SW480 (cell line): ENCODE measurements around the gene SPO11.
"Not testable (repeated sequence)": the region's sequence is repeated elsewhere in the genome, so short reads cannot be mapped to it uniquely, and the experiment has no call there.

Source experiments
- DNase-seq: peaks from one replicate; pipeline ENCODE4 v3.0.0-alpha.2; 2016; ENCODE audit warnings: low spot score

SPO11 gene

DNA sequence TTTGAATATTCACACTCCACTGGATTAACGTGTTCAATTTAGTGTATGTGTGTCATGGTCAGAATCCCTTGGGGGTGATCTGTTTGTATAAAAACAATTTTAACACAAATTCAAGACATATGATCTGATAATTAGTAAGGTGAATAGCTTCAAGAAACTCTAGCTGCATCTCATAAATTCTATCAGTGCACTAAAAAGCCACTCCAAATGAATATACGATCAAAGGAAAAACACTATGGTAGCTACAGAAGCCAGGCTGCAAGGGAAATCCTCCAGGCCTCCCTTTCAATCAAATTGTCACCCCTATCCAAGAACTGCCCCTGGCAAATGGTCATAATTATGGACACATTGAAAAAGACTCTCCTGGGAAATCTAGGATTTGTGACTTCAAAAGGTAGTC lies 12.1 kb downstream of the SPO11 start:
- no peak for DNase-seq

DNA sequence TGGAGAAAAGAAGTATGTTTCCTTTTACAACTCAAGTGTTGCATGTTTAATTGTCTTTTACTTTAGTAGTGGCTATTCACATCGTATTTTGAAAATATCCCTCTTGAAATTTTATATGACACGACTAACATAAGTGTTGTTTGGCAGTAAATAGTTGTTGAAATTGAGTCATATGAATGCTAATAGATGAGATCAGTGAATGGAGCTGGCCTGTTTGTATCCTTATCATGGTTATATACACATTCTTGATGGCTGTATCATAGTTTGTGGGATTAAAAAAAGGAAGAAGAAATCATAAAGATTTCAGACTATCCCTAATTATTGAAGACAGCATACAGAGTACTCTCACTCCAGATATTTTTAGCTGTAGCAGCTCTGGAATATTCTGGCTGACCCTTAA lies 13.2 kb downstream of the SPO11 start:
- peak; percentile 20 for DNase-seq

DNA sequence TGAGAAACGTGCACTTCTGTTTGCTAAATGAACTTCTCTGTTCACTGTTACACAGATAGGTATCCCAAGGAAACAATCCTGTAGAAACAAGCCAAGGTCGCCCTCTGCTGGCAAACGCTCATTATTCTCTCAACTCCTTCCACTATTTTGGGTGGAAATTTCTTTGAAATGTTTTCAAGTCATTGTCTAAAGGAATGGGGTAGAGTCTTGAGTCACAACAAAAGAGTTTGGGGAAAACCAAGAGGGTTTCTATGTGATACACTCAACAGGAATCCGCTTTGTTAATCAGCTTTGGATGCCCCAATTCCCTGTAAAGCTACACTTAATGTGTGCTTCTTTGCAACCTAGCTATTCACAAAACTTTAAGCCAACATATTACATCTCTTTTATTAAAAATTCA lies 16.9 kb downstream of the SPO11 start:
- DNase-seq: peak; percentile 74

DNA sequence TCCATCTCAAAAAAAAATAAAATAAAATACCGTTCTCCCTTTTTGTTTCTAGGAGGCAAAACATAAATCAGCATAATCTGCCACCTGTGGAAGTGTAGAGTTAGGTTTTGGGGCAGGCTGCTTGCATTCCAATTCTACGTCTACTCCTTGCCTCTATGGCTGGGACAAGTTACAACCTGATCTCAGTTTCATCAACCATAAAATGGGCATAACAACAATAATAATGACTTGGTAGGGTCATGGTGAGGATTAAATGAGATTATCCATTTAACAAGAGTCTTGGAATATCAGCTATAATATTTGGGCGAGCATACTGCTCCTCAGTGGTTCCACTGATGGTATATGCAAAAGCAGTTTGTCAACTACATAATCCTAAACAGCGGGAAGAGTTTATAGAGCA lies 17.8 kb downstream of the SPO11 start:
- no peak for DNase-seq

DNA sequence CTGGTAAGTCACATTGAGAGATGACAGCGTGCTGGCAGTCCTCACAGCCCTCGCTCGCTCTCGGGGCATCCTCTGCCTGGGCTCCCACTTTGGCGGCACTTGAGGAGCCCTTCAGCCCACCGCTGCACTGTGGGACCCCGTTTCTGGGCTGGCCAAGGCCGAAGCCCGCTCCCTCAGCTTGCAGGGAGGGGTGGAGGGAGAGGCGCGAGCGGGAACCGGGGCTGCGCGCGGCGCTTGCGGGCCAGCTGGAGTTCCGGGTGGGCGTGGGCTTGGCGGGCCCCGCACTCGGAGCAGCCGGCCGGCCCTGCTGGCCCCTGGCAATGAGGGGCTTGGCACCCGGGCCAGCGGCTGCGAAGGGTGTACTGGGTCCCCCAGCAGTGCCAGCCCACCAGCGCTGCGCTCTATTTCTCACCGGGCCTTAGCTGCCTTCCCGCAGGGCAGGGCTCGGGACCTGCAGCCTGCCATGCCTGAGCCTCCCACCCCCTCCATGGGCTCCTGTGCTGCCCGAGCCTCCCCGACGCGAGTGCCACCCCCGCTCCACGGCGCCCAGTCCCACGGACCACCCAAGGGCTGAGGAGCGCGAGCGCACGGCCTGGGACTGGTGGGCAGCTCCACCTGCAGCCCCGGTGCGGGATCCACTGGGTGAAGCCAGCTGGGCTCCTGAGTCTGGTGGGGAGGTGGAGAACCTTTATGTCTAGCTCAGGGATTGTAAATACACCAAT lies 18.8 kb downstream of the SPO11 start:
- not testable (repeated sequence) for DNase-seq

DNA sequence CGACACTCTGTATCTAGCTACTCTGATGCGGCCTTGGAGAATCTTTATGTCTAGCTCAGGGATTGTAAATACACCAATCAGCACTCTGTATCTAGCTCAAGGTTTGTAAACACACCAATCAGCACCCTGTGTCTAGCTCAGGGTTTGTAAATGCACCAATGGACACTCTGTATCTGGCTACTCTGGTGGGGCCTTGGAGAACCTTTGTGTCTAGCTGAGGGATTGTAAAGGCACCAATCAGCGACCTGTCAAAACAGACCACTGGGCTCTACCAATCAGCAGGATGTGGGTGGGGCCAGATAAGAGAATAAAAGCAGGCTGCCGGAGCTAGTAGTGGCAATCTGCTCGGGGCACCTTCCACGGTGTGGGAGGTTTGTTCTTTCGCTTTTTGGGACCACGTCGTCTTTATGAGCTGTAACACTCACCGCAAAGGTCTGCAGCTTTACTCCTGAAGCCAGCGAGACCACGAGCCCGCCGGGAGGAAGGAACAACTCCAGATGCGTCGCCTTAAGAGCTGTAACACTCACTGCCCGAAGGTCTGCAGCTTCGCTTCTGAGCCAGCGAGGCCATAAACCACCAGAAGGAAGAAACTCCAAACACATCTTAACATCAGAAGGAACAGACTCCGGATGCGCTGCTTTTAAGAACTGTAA lies 19.4 kb downstream of the SPO11 start:
- DNase-seq: not testable (repeated sequence)

DNA sequence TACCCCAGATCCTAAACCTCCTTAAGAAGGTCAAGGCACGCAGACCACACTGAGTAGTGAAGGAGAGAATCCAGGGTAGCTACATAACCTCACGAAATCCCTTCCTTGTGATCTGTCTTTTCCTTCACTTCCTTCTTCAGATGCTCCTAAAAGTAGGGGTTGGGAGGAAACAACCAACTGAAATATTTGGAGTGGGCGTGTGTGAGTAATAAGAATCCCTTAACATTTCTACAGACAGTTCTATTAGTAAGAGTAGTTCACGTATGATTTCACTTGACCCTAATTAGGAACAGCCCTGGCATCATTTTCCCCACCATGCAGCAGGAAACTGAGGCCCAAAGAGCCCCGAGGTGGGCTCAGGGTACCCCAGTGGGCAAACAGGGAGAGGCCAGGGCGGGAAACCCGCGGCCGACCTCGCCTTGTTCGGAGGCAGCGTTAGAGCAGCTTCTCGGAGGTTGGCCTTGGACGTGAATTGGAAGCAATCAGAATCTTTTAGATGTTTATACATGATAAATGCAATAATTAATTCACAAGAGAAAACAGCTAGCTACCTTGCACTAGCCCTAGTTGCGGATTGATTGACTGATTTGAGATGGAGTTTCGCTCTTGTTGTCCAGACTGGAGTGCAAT lies 20.6 kb downstream of the SPO11 start:
- DNase-seq: peak; percentile 20

DNA sequence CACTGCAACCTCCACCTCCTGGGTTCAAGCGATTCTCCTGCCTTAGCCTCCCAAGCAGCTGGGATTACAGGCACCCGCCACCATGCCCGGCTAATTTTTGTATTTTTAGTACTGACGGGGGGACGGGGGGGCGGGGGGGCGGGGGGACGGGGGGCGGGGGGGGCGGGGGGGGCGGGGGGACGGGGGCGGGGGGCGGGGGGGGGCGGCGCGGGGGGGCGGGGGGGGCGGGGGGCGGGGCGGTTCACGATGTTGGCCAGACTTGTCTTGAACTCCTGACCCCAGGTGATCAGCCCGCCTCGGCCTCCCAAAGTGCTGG lies 21.1 kb downstream of the SPO11 start:
- DNase-seq: not testable (repeated sequence)

DNA sequence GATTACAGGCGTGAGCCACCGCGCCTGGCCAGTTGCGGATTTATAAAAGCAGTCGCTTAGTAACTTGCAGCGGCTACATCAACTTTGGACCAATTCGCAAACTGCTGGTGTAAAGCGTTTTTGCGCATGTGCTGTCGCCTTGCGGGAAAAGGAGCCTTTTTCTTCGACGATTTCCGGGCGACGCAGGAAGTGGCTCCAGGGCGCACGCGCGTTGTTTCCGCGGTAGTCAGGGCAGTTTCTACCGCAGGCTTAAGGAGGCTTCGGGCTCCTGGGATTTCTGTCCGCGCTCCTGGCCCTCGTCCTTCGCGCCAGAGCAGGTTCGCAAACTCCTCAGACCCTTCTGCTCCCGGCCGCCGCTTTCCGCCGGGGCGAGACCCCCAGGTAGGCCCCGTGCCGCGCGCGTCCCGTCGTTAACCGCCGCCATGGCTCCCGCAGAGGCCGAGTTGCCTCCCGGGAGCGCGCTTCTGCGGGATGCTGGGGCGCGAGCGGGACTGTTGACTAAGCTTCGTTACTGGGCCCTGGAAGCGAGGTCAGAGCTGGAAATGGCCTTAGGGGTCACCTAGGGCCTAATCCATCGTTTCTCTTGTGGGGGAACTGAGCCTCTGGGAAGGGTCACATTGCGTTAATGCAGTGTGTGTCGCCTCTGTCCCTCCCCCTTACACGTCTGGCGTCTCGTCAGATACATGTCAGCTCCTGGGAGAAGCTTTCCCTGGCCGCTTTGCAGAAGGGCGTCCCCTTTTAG lies 21.6 kb downstream of the SPO11 start, which contains the start of gene RAE1:
Gene RAE1, plus strand, starts transcription at position 214 of the 742 bp plus-strand sequence. CDS start 2,784 bp downstream, outside the sequence.
- peak; percentile 97 for DNase-seq

DNA sequence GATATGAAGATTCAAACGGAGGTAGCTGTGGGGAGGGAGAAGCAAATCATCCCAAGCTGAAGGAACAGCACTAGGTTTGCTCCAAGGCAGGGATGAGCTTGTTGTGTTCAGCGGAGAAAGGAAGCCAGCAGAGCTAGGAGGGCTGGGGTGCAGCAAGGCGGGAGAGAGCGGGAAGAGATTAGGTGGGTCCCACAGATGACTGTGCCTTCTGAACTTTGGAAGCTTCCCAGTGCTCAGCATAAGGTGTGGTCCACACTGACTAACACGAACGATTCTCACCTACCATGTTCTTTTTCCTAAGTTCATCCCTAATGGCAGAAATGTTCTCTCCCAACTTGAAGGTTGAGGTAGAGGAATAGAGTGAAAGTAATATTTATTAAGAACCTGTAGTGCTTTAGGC lies 22.7 kb downstream of the SPO11 start:
- DNase-seq: no peak

DNA sequence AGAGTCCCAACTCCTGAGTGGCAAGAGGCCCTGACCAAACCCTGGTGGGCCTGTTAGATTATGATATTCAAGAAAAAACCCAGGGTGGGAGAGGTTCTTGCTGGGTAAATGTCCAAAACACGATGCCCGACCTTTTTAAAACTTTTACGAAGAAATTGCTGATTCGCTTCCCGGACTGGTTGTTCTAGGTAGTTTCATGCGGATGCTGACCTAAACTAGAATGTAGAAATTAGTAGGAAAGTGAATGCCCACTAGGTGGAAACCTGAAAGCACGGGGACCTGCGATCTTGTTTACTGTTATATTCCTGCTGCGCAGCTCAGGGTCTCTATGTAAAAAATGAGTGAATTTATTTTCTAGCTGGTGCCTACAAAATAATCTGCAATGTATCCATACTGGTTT lies 23.7 kb downstream of the SPO11 start:
- DNase-seq: no peak

DNA sequence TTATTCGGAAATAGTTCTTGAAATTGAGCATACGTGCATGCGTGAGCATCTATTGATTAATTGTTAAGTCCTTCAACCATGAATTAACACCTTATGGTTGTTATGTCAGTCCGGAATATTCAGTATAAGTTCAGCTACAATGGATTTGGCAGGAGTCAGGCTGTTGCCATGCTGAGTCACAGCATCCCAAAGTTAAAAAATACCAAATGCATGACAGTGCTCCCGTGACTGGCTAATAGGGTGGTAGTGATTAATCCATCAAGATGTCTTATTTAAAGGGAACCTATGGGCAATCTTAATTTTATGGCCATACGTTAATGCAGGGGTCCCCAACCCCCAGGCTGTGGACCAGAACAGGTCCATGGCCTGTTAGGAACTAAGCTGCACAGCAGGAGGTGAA lies 31.9 kb downstream of the SPO11 start:
- DNase-seq: no peak

DNA sequence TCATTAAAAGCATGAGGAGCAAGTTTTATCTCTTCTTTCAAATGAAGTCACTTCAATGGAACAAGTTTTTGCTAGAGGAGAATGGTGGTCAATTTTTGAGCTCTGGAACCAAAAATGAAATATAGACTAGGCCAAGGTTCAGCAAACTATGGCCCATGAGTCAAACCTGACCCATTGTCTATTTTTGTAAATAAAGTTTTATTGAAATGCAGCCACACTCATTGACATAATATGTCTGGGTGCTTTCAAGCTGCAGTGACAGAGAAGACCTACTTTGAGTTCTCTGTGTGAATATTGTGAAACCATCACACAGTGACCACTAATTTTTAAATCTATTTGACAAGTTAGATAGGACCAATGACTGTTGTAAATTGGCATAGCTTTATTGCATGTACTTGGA lies 34.8 kb downstream of the SPO11 start:
- DNase-seq: no peak

DNA sequence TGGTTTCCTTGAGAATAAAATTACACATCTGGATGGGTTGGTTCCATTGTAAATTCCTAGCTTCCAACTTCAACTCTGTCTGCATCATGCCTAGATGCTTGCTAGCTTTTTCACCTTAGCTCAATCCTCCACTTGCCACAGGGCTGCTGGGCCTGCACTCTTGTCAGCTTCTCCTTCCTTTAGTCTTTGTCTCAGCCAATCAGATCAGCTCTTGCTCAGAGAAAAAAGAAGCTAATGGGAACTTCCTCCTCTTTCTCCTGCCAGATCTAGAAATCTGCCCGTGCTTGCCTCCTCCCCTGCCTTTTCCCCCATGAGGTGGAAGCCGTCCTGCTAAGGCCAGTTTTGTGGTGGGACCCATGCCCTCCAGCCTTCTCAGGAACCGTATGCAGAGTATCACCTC lies 40.0 kb downstream of the SPO11 start:
- no peak for DNase-seq

DNA sequence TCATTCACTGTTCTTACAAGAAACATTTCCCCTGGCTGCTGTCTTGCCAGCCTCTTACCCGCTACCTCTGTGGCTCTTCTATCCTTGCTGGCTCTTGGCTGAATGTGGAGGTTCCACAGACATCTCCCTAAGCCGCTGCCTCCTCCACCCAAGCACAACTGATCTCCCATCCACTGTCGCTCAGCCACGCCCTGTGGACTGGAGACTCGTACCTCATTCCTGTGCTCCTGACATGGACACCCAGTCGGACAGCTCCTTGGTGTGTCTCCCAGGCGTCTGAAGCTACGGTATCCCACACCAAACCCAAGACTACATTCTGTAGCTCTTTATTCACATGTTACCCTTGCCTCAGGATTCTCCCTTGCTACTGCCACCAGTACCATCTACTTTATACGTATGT lies 40.7 kb downstream of the SPO11 start:
- no peak for DNase-seq

DNA sequence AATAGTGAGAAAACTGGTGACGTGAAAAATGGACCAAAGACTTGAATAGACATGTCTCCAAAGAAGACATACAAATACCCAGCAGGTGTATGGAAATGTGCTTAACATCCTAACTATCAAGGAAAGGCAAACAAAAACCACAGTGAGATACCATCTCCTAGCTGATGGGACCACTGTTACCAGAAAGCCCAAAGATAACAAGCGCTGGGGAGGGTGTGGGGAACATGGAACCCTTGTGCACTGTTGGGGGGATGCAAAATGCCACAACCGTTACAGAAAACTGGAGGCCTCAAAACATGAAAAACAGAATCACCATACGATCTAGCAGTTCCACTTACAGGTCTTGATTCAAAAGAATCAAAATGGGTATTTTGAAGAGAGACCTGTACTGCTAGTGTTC lies 41.8 kb downstream of the SPO11 start:
- no peak for DNase-seq

DNA sequence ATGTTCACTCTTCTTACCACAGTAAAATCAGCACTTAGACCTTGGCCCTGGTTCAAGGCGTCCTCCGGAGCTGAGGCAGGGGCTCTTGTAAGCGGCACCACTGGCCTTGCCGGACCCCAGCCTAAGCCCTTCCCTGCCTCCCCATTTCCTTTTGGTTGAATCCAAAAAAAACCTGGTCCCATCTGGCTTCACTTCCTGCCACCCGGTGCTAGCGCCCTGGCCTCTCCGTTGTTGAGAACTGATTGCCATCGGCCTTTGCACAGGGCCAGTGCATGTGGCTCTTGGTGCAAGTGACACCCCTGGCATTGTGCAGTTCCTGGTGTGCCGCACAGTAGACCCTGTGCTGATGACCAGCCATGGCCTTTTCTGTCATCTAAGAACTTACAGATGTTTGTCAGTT lies 42.6 kb downstream of the SPO11 start:
- no peak for DNase-seq

DNA sequence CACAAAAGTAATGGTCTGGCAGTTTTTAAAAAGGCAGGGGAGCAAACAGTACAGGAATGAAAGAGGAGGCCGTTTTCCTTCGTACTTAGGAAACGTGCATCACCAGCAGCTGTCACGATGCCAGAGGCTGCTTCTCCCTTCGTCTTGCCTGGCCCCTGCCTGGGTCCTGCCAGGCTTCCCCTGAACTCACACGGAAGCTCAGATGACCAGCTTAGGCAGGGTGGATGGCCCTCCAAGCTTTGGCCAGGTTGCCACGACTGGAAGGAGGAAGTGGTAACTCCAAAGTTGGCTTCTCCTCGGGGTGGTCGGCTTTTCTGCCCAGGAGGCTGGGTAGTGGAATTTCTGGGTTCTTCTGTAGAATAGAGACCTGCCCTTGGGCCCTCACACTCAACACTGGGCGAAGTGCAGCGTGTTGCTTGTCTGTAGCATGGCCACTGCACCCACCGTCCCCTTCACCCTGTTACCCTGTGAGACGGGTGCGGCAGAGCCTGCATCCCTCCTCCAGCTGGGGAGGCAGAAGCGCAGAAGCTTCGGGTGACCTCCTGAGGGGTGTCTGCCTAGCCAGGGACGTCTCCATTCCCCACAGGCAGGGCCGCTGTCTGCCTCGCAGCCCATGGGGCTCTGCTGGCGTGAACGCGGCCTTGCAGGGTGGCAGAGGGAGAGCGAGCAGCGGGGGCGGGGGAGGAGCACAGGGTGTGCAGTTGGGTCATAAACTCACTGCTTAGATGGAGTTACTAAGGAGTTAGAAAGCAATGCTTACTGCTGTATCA lies 43.2 kb downstream of the SPO11 start:
- DNase-seq: no peak

DNA sequence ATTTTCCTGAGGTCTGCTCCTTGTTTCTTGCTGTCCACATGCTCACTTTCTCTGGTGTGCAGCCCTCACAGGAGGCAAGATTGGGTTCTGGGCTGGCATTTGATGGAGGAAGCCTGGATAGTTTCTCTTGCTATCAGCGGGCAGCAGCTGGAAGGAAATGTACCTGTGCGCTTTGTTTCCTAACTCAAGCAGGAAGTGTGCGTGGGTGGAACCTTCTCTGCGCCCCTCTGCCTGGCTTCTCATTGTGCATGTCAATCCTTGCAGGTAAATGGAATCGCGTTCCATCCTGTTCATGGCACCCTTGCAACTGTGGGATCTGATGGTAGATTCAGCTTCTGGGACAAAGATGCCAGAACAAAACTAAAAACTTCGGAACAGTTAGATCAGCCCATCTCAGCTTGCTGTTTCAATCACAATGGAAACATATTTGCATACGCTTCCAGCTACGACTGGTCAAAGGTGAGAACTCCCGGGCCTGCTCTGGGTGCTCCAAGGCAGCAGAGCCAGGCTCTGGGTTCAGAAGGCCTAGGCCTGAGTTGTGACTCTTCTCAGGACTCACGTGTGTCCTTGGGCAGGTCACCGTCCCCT lies 44.8 kb downstream of the SPO11 start:
- DNase-seq: no peak

DNA sequence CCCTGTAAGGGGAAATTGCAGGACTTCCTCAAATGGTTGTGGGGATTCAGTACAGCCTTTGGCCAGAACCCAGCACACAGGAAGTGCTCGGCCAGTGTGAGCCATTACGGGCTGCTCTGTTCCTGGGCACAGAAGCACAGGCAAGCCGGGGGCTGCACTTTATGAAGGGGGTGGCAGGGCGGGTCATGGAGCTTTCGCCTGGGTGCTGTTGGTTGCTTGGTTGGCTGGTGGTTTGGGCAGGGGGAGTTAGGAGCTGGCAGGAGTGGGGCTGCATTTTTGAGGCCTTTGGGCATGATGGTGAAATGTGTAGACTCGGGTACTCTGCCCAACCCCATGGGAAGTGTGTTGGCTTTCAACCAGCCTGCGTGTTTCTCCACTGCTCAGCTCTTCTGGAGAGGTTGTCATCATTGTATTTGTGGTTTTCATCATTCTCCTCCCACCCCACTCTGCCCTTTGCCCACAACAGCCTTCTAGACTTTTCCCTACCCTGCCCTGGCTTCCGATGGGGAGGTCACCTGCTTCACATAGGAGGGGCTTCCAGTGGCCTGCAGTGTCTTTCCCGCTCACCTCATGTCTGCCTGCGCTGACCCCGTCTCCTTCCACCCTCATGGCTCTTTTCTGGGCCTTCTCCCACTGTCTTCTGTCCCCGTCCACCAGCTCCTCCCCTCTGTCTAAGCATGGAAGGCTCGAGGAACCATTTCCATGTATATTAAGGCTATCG lies 45.5 kb downstream of the SPO11 start:
- no peak for DNase-seq

DNA sequence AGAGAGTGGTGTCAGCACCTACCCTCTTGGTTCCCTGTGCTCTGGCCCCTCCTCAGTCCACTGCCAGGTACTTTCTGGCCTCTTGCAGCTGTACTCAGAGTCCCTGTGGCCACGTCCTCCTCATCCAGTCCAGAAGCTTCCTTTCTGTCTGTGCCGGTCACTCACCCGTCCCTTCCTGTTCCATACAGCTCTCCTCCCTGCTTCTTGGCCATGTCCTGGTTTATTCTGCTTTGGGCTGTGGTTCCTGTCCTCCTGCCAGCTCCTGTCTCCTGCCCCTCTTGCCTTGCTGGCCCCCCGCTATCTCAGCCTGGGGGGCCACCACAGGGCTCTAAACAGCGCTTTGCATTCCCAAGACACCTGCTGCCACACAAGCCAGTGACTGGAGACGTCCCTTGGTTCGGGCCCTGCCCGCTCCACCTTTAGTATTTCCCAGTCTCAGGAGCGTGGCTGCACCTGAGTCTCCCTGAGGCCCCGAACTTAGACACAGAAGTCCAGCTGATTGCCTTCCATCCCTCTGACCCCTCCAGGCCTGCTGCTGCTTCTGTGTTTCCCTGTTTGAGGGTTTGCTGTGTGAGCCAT lies 46.1 kb downstream of the SPO11 start:
- DNase-seq: no peak
